ENCODE data around the gene LYZL1. TPM values are rescaled to one million over a fixed set of nuclear protein-coding genes. Genes with fewer than 3 reads are reported as not detected.

Gene LYZL1
- total and polyA plus RNA-seq, 9 of the 15 experiments (the other 6 are each of a cell fraction or from before 2014, with no cell fraction given): not detected

GRCh38 chr10:29324220-29324841 lies 35.5 kb downstream of the LYZL1 start (continued):
- TF ChIP-seq ZNF518B (CRISPR knock-in tag; IDR thresholded peaks at IDR 0.05) (no peak), FOXP4 (CRISPR knock-in tag; IDR thresholded peaks at IDR 0.05; ENCODE audit: borderline replicate concordance) (no peak), ZC3H11A (IDR thresholded peaks at IDR 0.05; ENCODE audit: low read depth, low read length) (no peak), PATZ1 (CRISPR knock-in tag; IDR thresholded peaks at IDR 0.05; ENCODE audit: borderline replicate concordance) (no peak), KLF13 (tag; IDR thresholded peaks at IDR 0.05; ENCODE audit: borderline replicate concordance, low read depth) (no peak), HOXB6 (CRISPR knock-in tag; IDR thresholded peaks at IDR 0.05; ENCODE audit: borderline replicate concordance) (no peak), HLTF (IDR thresholded peaks at IDR 0.05) (no peak)
